Measurements from ENCODE around the gene ANGPTL2.

The ANGPTL2 gene

GRCh38 chr9:127104581-127105311 is 17.7 kb downstream of the ANGPTL2 start (continued):
- no peak for TF ChIP-seq TSHZ2 (CRISPR knock-in tag; IDR thresholded peaks at IDR 0.05)
- TF ChIP-seq CSDC2 (CRISPR knock-in tag; IDR thresholded peaks at IDR 0.05) = no peak
- no peak for TF ChIP-seq ZFP3 (CRISPR knock-in tag; IDR thresholded peaks at IDR 0.05)
- TF ChIP-seq ARNTL (CRISPR knock-in tag; IDR thresholded peaks at IDR 0.05; ENCODE audit: borderline replicate concordance, low read depth) = no peak

GRCh38 chr9:127102788-127103187 is 19.6 kb downstream of the ANGPTL2 start:
- ATAC-seq = no peak

GRCh38 chr9:127102176-127102575 is 20.3 kb downstream of the ANGPTL2 start:
- ATAC-seq = no peak
- no peak for TF ChIP-seq ZNF8 (CRISPR knock-in tag; IDR thresholded peaks at IDR 0.05)
- no peak for TF ChIP-seq ZFP3 (CRISPR knock-in tag; IDR thresholded peaks at IDR 0.05)
- no peak for TF ChIP-seq TSHZ2 (CRISPR knock-in tag; IDR thresholded peaks at IDR 0.05)
- TF ChIP-seq PATZ1 (CRISPR knock-in tag; IDR thresholded peaks at IDR 0.05; ENCODE audit: borderline replicate concordance) = no peak
- TF ChIP-seq CSDC2 (CRISPR knock-in tag; IDR thresholded peaks at IDR 0.05) = no peak

More at GRCh38 chr9:127102788-127103187, 19.6 kb downstream of the ANGPTL2 start:
- TF ChIP-seq SNAI2 (CRISPR knock-in tag; IDR thresholded peaks at IDR 0.05) = no peak
- TF ChIP-seq RARB (CRISPR knock-in tag; IDR thresholded peaks at IDR 0.05) = no peak
- no peak for TF ChIP-seq OSR1 (CRISPR knock-in tag; IDR thresholded peaks at IDR 0.05)
- TF ChIP-seq PPARA (CRISPR knock-in tag; IDR thresholded peaks at IDR 0.05; ENCODE audit: borderline replicate concordance) = no peak
- TF ChIP-seq POU6F1 (CRISPR knock-in tag; IDR thresholded peaks at IDR 0.05; ENCODE audit: borderline replicate concordance, low read depth) = no peak
- no peak for TF ChIP-seq GLIS3 (CRISPR knock-in tag; IDR thresholded peaks at IDR 0.05)
- TF ChIP-seq TOX (CRISPR knock-in tag; IDR thresholded peaks at IDR 0.05; ENCODE audit: borderline replicate concordance) = no peak
- no peak for TF ChIP-seq ZFP30 (CRISPR knock-in tag; IDR thresholded peaks at IDR 0.05)
- TF ChIP-seq BACH2 (CRISPR knock-in tag; IDR thresholded peaks at IDR 0.05; ENCODE audit: borderline replicate concordance) = no peak
- no peak for TF ChIP-seq ZFP3 (CRISPR knock-in tag; IDR thresholded peaks at IDR 0.05)
- TF ChIP-seq ZC3H10 (CRISPR knock-in tag; IDR thresholded peaks at IDR 0.05) = no peak

- ATAC-seq = no peak
- TF ChIP-seq CREB5 (CRISPR knock-in tag; IDR thresholded peaks at IDR 0.05; ENCODE audit: low read depth) (no peak), ISL1 (CRISPR knock-in tag; IDR thresholded peaks at IDR 0.05) (no peak), BACH2 (CRISPR knock-in tag; IDR thresholded peaks at IDR 0.05; ENCODE audit: borderline replicate concordance) (no peak), RARB (CRISPR knock-in tag; IDR thresholded peaks at IDR 0.05) (no peak), ZC3H10 (CRISPR knock-in tag; IDR thresholded peaks at IDR 0.05) (no peak), ZNF565 (CRISPR knock-in tag; conservative IDR thresholded peaks at IDR 0.05; ENCODE audit: low read depth) (no peak), PATZ1 (CRISPR knock-in tag; IDR thresholded peaks at IDR 0.05; ENCODE audit: borderline replicate concordance) (no peak), ZNF8 (CRISPR knock-in tag; IDR thresholded peaks at IDR 0.05) (no peak), ESRRG (CRISPR knock-in tag; IDR thresholded peaks at IDR 0.05) (no peak), TOX (CRISPR knock-in tag; IDR thresholded peaks at IDR 0.05; ENCODE audit: borderline replicate concordance) (no peak), CSRNP3 (CRISPR knock-in tag; IDR thresholded peaks at IDR 0.05) (no peak)
These were observed 22.8 kb downstream of the ANGPTL2 start for GRCh38 chr9:127099664-127100063.
